ENCODE measurements around the gene PHF21A.

DNA sequence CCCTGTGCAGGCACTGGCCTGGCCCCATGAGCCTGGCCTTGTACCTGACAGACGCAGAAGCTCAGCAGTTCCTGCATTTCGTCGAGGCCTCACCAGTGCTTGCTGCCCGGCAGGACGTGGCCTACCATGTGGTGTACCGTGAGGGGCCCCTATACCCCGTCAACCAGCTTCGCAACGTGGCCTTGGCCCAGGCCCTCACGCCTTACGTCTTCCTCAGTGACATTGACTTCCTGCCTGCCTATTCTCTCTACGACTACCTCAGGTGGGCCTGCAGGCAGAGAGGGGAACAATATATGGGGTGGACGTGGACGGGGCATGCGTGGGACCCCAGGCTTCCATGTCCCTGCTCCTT, 193.9 kb downstream of the PHF21A start:
- no peak for TF ChIP-seq YY1 (IDR thresholded peaks at IDR 0.05; ENCODE audit: insufficient read depth, insufficient read length)
- no peak for TF ChIP-seq ZNF274 (IDR thresholded peaks at IDR 0.05; ENCODE audit: low read depth, low read length)
- no peak for TF ChIP-seq SUZ12 (IDR thresholded peaks at IDR 0.05; ENCODE audit: extremely low read depth, insufficient read depth, insufficient read length)
